HepG2 (cell line): ENCODE results near the gene SGF29. TPM values are rescaled to one million over a fixed set of nuclear protein-coding genes. Genes with fewer than 3 reads are reported as not detected.

Source experiments
- CAMTA2 ChIP-seq: sonication (generic); formaldehyde crosslinking; IDR thresholded peaks from 2 replicates; pipeline ENCODE4 v1.4.0; 2020; ENCODE audit warnings: mild to moderate bottlenecking, missing genetic modification reagents, borderline replicate concordance
- CREBL2 ChIP-seq: sonication (generic); formaldehyde crosslinking; IDR thresholded peaks from 2 replicates; pipeline ENCODE4 v1.8.1; 2023; ENCODE audit warnings: missing genetic modification reagents, mild to moderate bottlenecking, borderline replicate concordance
- EHMT2 ChIP-seq: fragments of 200-600 bp; sonication (generic); IDR thresholded peaks from 2 replicates; pipeline ENCODE4 v1.7.0; 2017; ENCODE audit warnings: antibody characterized with exemption, low read depth, low read length, borderline replicate concordance
- FUBP1 ChIP-seq: sonication (generic); formaldehyde crosslinking; IDR thresholded peaks from 2 replicates; pipeline ENCODE4 v1.5.1; 2020; ENCODE audit warnings: missing genetic modification reagents, mild to moderate bottlenecking, borderline replicate concordance
- GTF2F1 ChIP-seq: fragments of 150-350 bp; IDR thresholded peaks from 2 replicates; pipeline ENCODE4 v1.6.1; 2014; ENCODE audit warnings: low read length
- KAT7 ChIP-seq: IDR thresholded peaks from 2 replicates; pipeline ENCODE4 v1.6.1; 2018; ENCODE audit warnings: borderline replicate concordance, missing compliant biosample characterization
- MIXL1 ChIP-seq: IDR thresholded peaks from 2 replicates; pipeline ENCODE4 v1.6.1; 2016
- NR2F2 ChIP-seq: IDR thresholded peaks from 2 replicates; pipeline ENCODE4 v1.6.1; 2012; ENCODE audit warnings: low read depth, inconsistent platforms, borderline replicate concordance
- PRDM15 ChIP-seq: sonication (generic); formaldehyde crosslinking; IDR thresholded peaks from 2 replicates; pipeline ENCODE4 v1.4.0; 2020; ENCODE audit warnings: missing genetic modification reagents
- SAFB2 ChIP-seq: sonication (generic); formaldehyde crosslinking; IDR thresholded peaks from 2 replicates; pipeline ENCODE4 v1.5.1; 2020; ENCODE audit warnings: missing genetic modification reagents, low read depth, mild to moderate bottlenecking, borderline replicate concordance
- SOX6 ChIP-seq, 2 experiments: fragments of 450-650 bp in 1 of 2; sonication (generic) in 1 of 2; formaldehyde crosslinking in 1 of 2; IDR thresholded peaks; 2 replicates each; pipeline versions ENCODE4 v1.4.0 to v1.6.1; 2017 to 2020; ENCODE audit warnings: antibody characterized with exemption in 1 of 2, mild to moderate bottlenecking in 1 of 2, missing genetic modification reagents in 1 of 2
- ZBED4 ChIP-seq: sonication (generic); formaldehyde crosslinking; IDR thresholded peaks from 2 replicates; pipeline ENCODE4 v1.4.0; 2020; ENCODE audit warnings: missing genetic modification reagents, borderline replicate concordance
- ZFP1 ChIP-seq: IDR thresholded peaks from 2 replicates; pipeline ENCODE4 v1.6.1; 2016
- ZNF124 ChIP-seq: sonication (generic); formaldehyde crosslinking; IDR thresholded peaks from 2 replicates; pipeline ENCODE4 v1.4.0; 2020; ENCODE audit warnings: missing genetic modification reagents
- ZNF430 ChIP-seq: sonication (generic); formaldehyde crosslinking; IDR thresholded peaks from 2 replicates; pipeline ENCODE4 v1.9.0; 2021; ENCODE audit warnings: mild to moderate bottlenecking, missing genetic modification reagents
- ZNF605 ChIP-seq: sonication (generic); formaldehyde crosslinking; IDR thresholded peaks from 2 replicates; pipeline ENCODE4 v1.8.0; 2022; ENCODE audit warnings: mild to moderate bottlenecking, missing genetic modification reagents
- ZNF770 ChIP-seq: sonication (generic); formaldehyde crosslinking; IDR thresholded peaks from 2 replicates; pipeline ENCODE4 v1.5.0; 2020; ENCODE audit warnings: mild to moderate bottlenecking, missing genetic modification reagents
- polyA plus RNA-seq, 8 experiments: library from polyadenylated mRNA; depleted of rRNA in 3 of 8; stranded (reverse) in 7 of 8; unstranded in 1 of 8; fragments of >200 nt; fragmentation: Illumina TruSeq in 4 of 8; extraction: Trizol in 4 of 8; gene quantifications; 2 replicates each; pipeline versions ENCODE4 v1.2.1 to v1.2.3, GENCODE V29; 2011 to 2016; ENCODE audit warnings: low read depth in 4 of 8, missing spikeins in 1 of 8, mixed read lengths in 1 of 8; ENCODE audit not compliant: insufficient read depth in 1 of 8
- total RNA-seq, 5 experiments: library from RNA; depleted of rRNA; stranded (reverse); fragments of >200 nt; fragmentation: Illumina TruSeq; extraction: Trizol; gene quantifications; 2 replicates each; pipeline ENCODE4 v1.2.3, GENCODE V29; 2016; ENCODE audit warnings: low read depth in 1 of 5

The SGF29 gene
- total and polyA plus RNA-seq, 2 of the 13 experiments (the other 11 are each of a cell fraction or from before 2014, with no cell fraction given), result 5.0 to 29.4 TPM

- TF ChIP-seq PRDM15 (CRISPR knock-in tag), result no peak
- no peak for TF ChIP-seq SAFB2 (CRISPR knock-in tag)
- no peak for TF ChIP-seq ZNF124 (CRISPR knock-in tag)
- no peak for TF ChIP-seq EHMT2
- no peak for TF ChIP-seq NR2F2
- peak; percentile 35; the same call in 1 of the 2 replicates for TF ChIP-seq ZNF770
- TF ChIP-seq ZNF430 (CRISPR knock-in tag), result no peak
- no peak for TF ChIP-seq ZNF605 (CRISPR knock-in tag)
- no peak for TF ChIP-seq ZBED4 (CRISPR knock-in tag)
- no peak for TF ChIP-seq GTF2F1
- TF ChIP-seq MIXL1 (CRISPR knock-in tag), result no peak
- TF ChIP-seq SOX6 (IDR thresholded peaks at IDR 0.05), result no peak
- TF ChIP-seq SOX6 (CRISPR knock-in tag; IDR thresholded peaks at IDR 0.05), result no peak
- TF ChIP-seq KAT7 (CRISPR knock-in tag), result no peak
- no peak for TF ChIP-seq ZFP1 (CRISPR knock-in tag)
- no peak for TF ChIP-seq FUBP1 (CRISPR knock-in tag)
- TF ChIP-seq CREBL2 (CRISPR knock-in tag), result no peak
- 0 out of 2 replicates have a peak, but pooled peaks have one; percentile 57 for TF ChIP-seq CAMTA2
Measured at GRCh38 chr16:28554634-28555423, 1.1 kb downstream of the SGF29 start (continued).
